GM12878 (cell line): ENCODE measurements around the gene CHTOP. TPM values are rescaled to one million over a fixed set of nuclear protein-coding genes. Genes with fewer than 3 reads are reported as not detected.

Experiments used
- ATAC-seq: fragments of 200-7000 bp; cut with Tn5 transposase; 3 replicates; pipeline ENCODE4 v1.9.1; 2020; ENCODE audit warnings: mild to moderate bottlenecking, moderate library complexity
- BruUV-seq: library from RNA; stranded (reverse); fragments of 400-500 nt; replicated peaks from 2 replicates; lab custom pipeline; 2021; lab: Mats Ljungman, UMichigan
- CTCF ChIA-PET: fragments of 300-600 bp; sonication (Branson Sonifier 250); formaldehyde crosslinking; extraction: SDS; loops from one replicate; lab custom pipeline; 2021; ENCODE audit warnings: inconsistent platforms; lab: Yijun Ruan, JAX
- POLR2A ChIA-PET: fragments of 350-600 bp; formaldehyde crosslinking; extraction: SDS; loops from one replicate; lab custom pipeline; 2021; ENCODE audit warnings: inconsistent platforms; lab: Charles Lee
- RAD21 ChIA-PET: fragments of 300-600 bp; sonication (Branson Sonifier 250); formaldehyde crosslinking; loops from one replicate; lab custom pipeline; 2023; ENCODE audit warnings: antibody characterized with exemption; ENCODE audit not compliant: unreplicated experiment; lab: Charles Lee
- SMC1A ChIA-PET: fragments of 300-600 bp; sonication (Branson Sonifier 250); formaldehyde crosslinking; loops from one replicate; lab custom pipeline; 2023; ENCODE audit not compliant: unreplicated experiment, uncharacterized antibody; lab: Charles Lee
- DNase-seq: peaks from one replicate; pipeline ENCODE4 v3.0.0-alpha.2; 2011; ENCODE audit warnings: low read depth, low spot score
- FAIRE-seq: peaks from 3 replicates; lab custom pipeline; 2011; peaks lifted over from hg19 to GRCh38; lab: Jason Lieb, UNC
- H2AFZ ChIP-seq: 2 replicates; pipeline ENCODE4 v1.6.0; 2011; ENCODE audit warnings: low read depth, low read length, control low read depth; ENCODE audit not compliant: control insufficient read depth
- H3K27ac ChIP-seq: 2 replicates; pipeline ENCODE4 v1.5.1; 2011; ENCODE audit warnings: control low read depth; ENCODE audit not compliant: control insufficient read depth, insufficient read depth
- H3K27me3 ChIP-seq, 2 experiments: replicated peaks in 1 of 2; 2 replicates each; pipeline versions ENCODE4 v1.6.0 to v1.6.1; 2011; ENCODE audit warnings: low read length in 1 of 2; ENCODE audit not compliant: control insufficient read depth in 2 of 2, insufficient read depth in 2 of 2
- H3K36me3 ChIP-seq, 2 experiments: 2 replicates each; pipeline ENCODE4 v1.5.1; 2011; ENCODE audit warnings: low read length in 1 of 2; ENCODE audit not compliant: control insufficient read depth in 2 of 2, insufficient read depth in 2 of 2
- H3K4me1 ChIP-seq: 2 replicates; pipeline ENCODE4 v1.6.1; 2011; ENCODE audit warnings: mild to moderate bottlenecking, low read length, moderate library complexity, mixed read lengths; ENCODE audit not compliant: control insufficient read depth, insufficient read depth
- H3K4me2 ChIP-seq: 2 replicates; pipeline ENCODE4 v1.6.0; 2011; ENCODE audit warnings: control low read depth; ENCODE audit not compliant: control insufficient read depth, insufficient read depth
- H3K4me3 ChIP-seq: fragments of 200-600 bp; sonication (generic); 2 replicates; pipeline ENCODE4 v1.5.1; 2016
- H3K79me2 ChIP-seq: 2 replicates; pipeline ENCODE4 v1.6.0; 2011; ENCODE audit warnings: low read length; ENCODE audit not compliant: control insufficient read depth, insufficient read depth
- H3K9ac ChIP-seq: 2 replicates; pipeline ENCODE4 v1.8.0; 2011; ENCODE audit warnings: low read length, control low read depth, mixed read lengths; ENCODE audit not compliant: control insufficient read depth, insufficient read depth
- H3K9me3 ChIP-seq: replicated peaks from 3 replicates; pipeline ENCODE4 v1.5.1; 2011; ENCODE audit warnings: mild to moderate bottlenecking, low read length; ENCODE audit not compliant: control insufficient read depth, insufficient read depth
- H4K20me1 ChIP-seq: 2 replicates; pipeline ENCODE4 v1.6.0; 2011; ENCODE audit not compliant: control insufficient read depth, insufficient read depth
- BCL11A ChIP-seq: IDR thresholded peaks from 2 replicates; pipeline ENCODE4 v1.6.1; 2011; ENCODE audit warnings: low read depth, low read length
- FOXM1 ChIP-seq: IDR thresholded peaks from 2 replicates; pipeline ENCODE4 v1.6.1; 2012; ENCODE audit warnings: low read depth, mild to moderate bottlenecking, inconsistent platforms, low read length, moderate library complexity
- GATAD2B ChIP-seq: fragments of 450-650 bp; conservative IDR thresholded peaks from 2 replicates; pipeline ENCODE4 v1.6.1; 2017; ENCODE audit warnings: low read depth, mild to moderate bottlenecking, moderate library complexity
- NFIC ChIP-seq: IDR thresholded peaks from 2 replicates; pipeline ENCODE4 v1.6.1; 2012; ENCODE audit warnings: low read depth, mild to moderate bottlenecking, inconsistent platforms, low read length, moderate library complexity
- NKRF ChIP-seq: fragments of 450-650 bp; conservative IDR thresholded peaks from 2 replicates; pipeline ENCODE4 v1.6.1; 2017; ENCODE audit warnings: mild to moderate bottlenecking, moderate library complexity
- PML ChIP-seq: IDR thresholded peaks from 2 replicates; pipeline ENCODE4 v1.6.1; 2012; ENCODE audit warnings: low read length, inconsistent platforms
- POLR2A ChIP-seq: IDR thresholded peaks from 2 replicates; pipeline ENCODE4 v1.6.1; 2011; ENCODE audit warnings: low read depth, mild to moderate bottlenecking, low read length
- POLR2AphosphoS5 ChIP-seq: IDR thresholded peaks from 2 replicates; pipeline ENCODE4 v1.6.1; 2011; ENCODE audit warnings: mild to moderate bottlenecking, low read length, inconsistent platforms
- POU2F2 ChIP-seq: IDR thresholded peaks from 3 replicates; pipeline ENCODE4 v1.6.1; 2011; ENCODE audit warnings: low read depth, mild to moderate bottlenecking, low read length, borderline replicate concordance
- RCOR1 ChIP-seq: conservative IDR thresholded peaks from 2 replicates; pipeline ENCODE4 v1.6.1; 2012; ENCODE audit warnings: low read depth, low read length, improper control_type of control experiment
- SMAD5 ChIP-seq: IDR thresholded peaks from 2 replicates; pipeline ENCODE4 v1.6.1; 2016; ENCODE audit warnings: antibody characterized with exemption, low read depth
- SP1 ChIP-seq: IDR thresholded peaks from one replicate; pipeline ENCODE4 v1.6.1; 2011; ENCODE audit warnings: low read depth, low read length
- WGBS: methylation state at CpG from one replicate; pipeline ENCODE4 v1.1.6; 2016; ENCODE audit warnings: low lambda C conversion rate; ENCODE audit not compliant: insufficient replicate concordance, insufficient coverage; ENCODE audit errors: missing lambda C conversion rate; 5-methylcytosine and 5-hydroxymethylcytosine counted together
- in situ Hi-C: fragments of 300-500 bp; cut with MboI; formaldehyde crosslinking; loops from 9 replicates; pipeline ENCODE4 v1.14.3; 2018; ENCODE audit warnings: mixed read lengths
- intact Hi-C: fragments of 100-400 bp; cut with micrococcal nuclease; formaldehyde crosslinking; loops from one replicate; pipeline ENCODE4 v1.14.2; 2022; ENCODE audit not compliant: unreplicated experiment
- polyA plus RNA-seq, 11 experiments: library from polyadenylated mRNA; depleted of rRNA in 4 of 11; unstranded in 6 of 11; stranded (reverse) in 5 of 11; fragments of >200 nt; fragmentation: Nextera tagmentation in 4 of 11; fragmentation: Illumina TruSeq in 1 of 11; extraction: Ambion mirVana in 4 of 11; extraction: Trizol in 1 of 11; gene quantifications; 1 replicate in 1 of 11; 2 replicates in 10 of 11; pipeline versions ENCODE4 v1.2.1 to v1.2.3, GENCODE V29; 2011 to 2016; ENCODE audit warnings: inconsistent platforms in 2 of 11, missing spikeins in 2 of 11, low read depth in 1 of 11
- total RNA-seq, 4 experiments: library from RNA; depleted of rRNA in 3 of 4; stranded (reverse); fragments of >200 nt in 3 of 4; fragmentation: Illumina TruSeq in 1 of 4; extraction: Trizol in 1 of 4; gene quantifications; 2 replicates each; pipeline versions ENCODE4 v1.2.1 to v1.2.3, GENCODE V29; 2013 to 2021

The CHTOP gene
- total and polyA plus RNA-seq, 10 of the 15 experiments (the other 5 are each of a cell fraction or from before 2014, with no cell fraction given), result 8.4 to 93.8 (median 52.3) TPM

- Histone ChIP-seq H3K36me3 (peaks cover 12 to 41% of the 10 kb centered on the region in 2 experiments), H3K9ac (no peak overlapping the region), H4K20me1 (no peaks in the 10 kb centered on the region), H3K27me3 (no peaks in the 10 kb centered on the region), H3K9me3 (no peaks in the 10 kb centered on the region), H3K79me2 (no peaks in the 10 kb centered on the region; the same call in 1 of the 2 replicates), H3K4me1 (no peaks in the 10 kb centered on the region), H3K4me3 (no peak overlapping the region), H3K4me2 (no peak overlapping the region), H2AFZ (no peak overlapping the region), H3K27ac (no peak overlapping the region)
- intact Hi-C loops (no loop called here), in situ Hi-C loops (no loop called here)
- ChIA-PET POLR2A (interaction anchor here (1.0 to 6.7 kb wide), 3 partner anchors 9 to 14 kb away, joined by 3 to 35 read pairs (median 6); partner anchors contain the start of gene CHTOP), RAD21 (no interaction called here), CTCF (interaction anchor here (0.8 to 1.0 kb wide), 3 partner anchors 19 to 290 kb away, joined by 3 to 4 read pairs (median 3); partner anchors contain the start of gene S100A13), SMC1A (interaction anchor here (0.8 kb wide), 1 partner anchor 12 kb away, joined by 5 read pairs; no protein-coding TSS in a partner anchor)
- 94% methylated on average over 5 of the region's 5 CpGs for WGBS
- no TSS peak for BruUV-seq
- no peak for ATAC-seq
- 0 out of 2 replicates have a peak, but pooled peaks have one; percentile 20 for TF ChIP-seq SMAD5
- TF ChIP-seq NFIC, result no peak
- TF ChIP-seq POLR2AphosphoS5, result peak; percentile 64
- DNase-seq, result no peak
- no peak for FAIRE-seq
These were observed 12.9 kb downstream of the CHTOP start for GRCh38 chr1:153646672-153647345.

- H3K4me3 ChIP-seq, result no peak overlapping the region
- BruUV-seq, result no TSS peak
- SMC1A ChIA-PET, result interaction anchor here (0.8 kb wide), 1 partner anchor 13 kb away, joined by 5 read pairs; no protein-coding TSS in a partner anchor
- H3K36me3 ChIP-seq, result peaks cover 10 to 37% of the 10 kb centered on the region in 2 experiments
- H3K4me2 ChIP-seq, result no peak overlapping the region
- no peaks in the 10 kb centered on the region for H3K27me3 ChIP-seq
- no peak for FAIRE-seq
- H3K9me3 ChIP-seq, result no peaks in the 10 kb centered on the region
- no peak for DNase-seq
- no peaks in the 10 kb centered on the region for H3K4me1 ChIP-seq
- WGBS, result 71% methylated on average over 2 of the region's 2 CpGs
- CTCF ChIA-PET, result interaction anchor here (0.8 to 1.0 kb wide), 2 partner anchors 20 to 289 kb away, joined by 3 read pairs; partner anchors contain the start of gene S100A13
- RAD21 ChIA-PET, result no interaction called here
- POLR2A ChIA-PET, result interaction anchor here (1.0 to 6.7 kb wide), 3 partner anchors 10 to 14 kb away, joined by 3 to 35 read pairs (median 6); partner anchors contain the start of gene CHTOP
- no peaks in the 10 kb centered on the region; the same call in 1 of the 2 replicates for H3K79me2 ChIP-seq
- H3K9ac ChIP-seq, result no peak overlapping the region
- in situ Hi-C loops, result no loop called here
- intact Hi-C loops, result no loop called here
- H2AFZ ChIP-seq, result no peak overlapping the region
- H4K20me1 ChIP-seq, result no peaks in the 10 kb centered on the region
- peak; percentile 9; the same call in 2 of the 3 replicates for ATAC-seq
- no peak overlapping the region for H3K27ac ChIP-seq
- TF ChIP-seq POU2F2 (no peak), FOXM1 (no peak), SMAD5 (peak; percentile 13; the same call in 1 of the 2 replicates), GATAD2B (no peak), BCL11A (no peak), RCOR1 (no peak), POLR2A (peak; percentile 60), NKRF (no peak), POLR2AphosphoS5 (peak; percentile 59), SP1 (no peak), PML (peak; percentile 55; the same call in 1 of the 2 replicates)
These were observed 13.5 kb downstream of the CHTOP start for GRCh38 chr1:153647346-153647714.
